Prostate gland (tissue), 2 donors: ENCODE results near the gene UNC79.

Source experiments
- CTCF ChIP-seq, 4 experiments: fragments of 200-600 bp in 2 of 4; fragments of 450-650 bp in 2 of 4; sonication (generic) in 2 of 4; IDR thresholded peaks; 1 replicate in 3 of 4; 2 replicates in 1 of 4; pipeline ENCODE4 v1.5.1; 2016 to 2019; ENCODE audit warnings: antibody characterized with exemption in 4 of 4, mild to moderate bottlenecking in 2 of 4, moderate library complexity in 2 of 4
- POLR2A ChIP-seq: fragments of 450-650 bp; IDR thresholded peaks from one replicate; pipeline ENCODE4 v1.6.1; 2016; ENCODE audit warnings: antibody characterized with exemption, mild to moderate bottlenecking

DNA sequence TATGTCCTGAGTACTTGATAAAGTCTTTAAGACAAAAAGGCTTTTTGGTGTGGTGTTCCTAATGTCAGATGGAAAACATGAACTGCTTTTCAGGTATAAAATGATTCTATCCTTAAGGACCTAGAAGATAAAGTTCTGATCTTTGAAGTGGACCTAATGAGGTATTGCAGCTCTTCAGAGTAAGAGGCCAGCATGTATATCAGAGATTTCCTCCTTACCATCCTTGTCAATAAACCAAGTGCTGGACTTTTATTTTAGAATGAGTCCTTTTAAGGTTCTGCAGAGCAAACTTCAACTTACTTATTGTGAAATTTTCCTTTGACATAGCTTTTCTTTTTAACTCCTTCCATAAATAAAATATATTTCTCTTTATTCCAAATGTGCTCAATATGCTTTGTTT lies 50.1 kb downstream of the UNC79 start:
- TF ChIP-seq CTCF (IDR thresholded peaks at IDR 0.05) (no peak), POLR2A (no peak)
